SU-DHL-6 (cell line): ENCODE data around the gene EXD3.

ENCODE experiments used
- H2AFZ ChIP-seq: fragments of 200-600 bp; sonication (generic); 2 replicates; pipeline ENCODE4 v1.6.1; 2014; ENCODE audit warnings: low read depth, mild to moderate bottlenecking, moderate library complexity, mixed read lengths, antibody characterized with exemption, low read length; ENCODE audit not compliant: severe bottlenecking
- H3F3A ChIP-seq: fragments of 200-600 bp; shearing (Covaris generic); 2 replicates; pipeline ENCODE4 v1.6.0; 2016; ENCODE audit warnings: antibody characterized with exemption, mild to moderate bottlenecking; ENCODE audit not compliant: insufficient read depth
- H3K27ac ChIP-seq: fragments of 200-600 bp; sonication (generic); 2 replicates; pipeline ENCODE4 v1.5.1; 2016; ENCODE audit warnings: low read depth, mild to moderate bottlenecking, low read length, moderate library complexity, mixed read lengths
- H3K27me3 ChIP-seq: fragments of 200-600 bp; sonication (generic), shearing (Covaris generic); 2 replicates; pipeline ENCODE4 v1.6.0; 2014; ENCODE audit warnings: mild to moderate bottlenecking, low read length
- H3K36me3 ChIP-seq: fragments of 200-600 bp; sonication (generic); 2 replicates; pipeline ENCODE4 v1.6.1; 2014; ENCODE audit warnings: mild to moderate bottlenecking, low read length, mixed read lengths
- H3K4me2 ChIP-seq: fragments of 300-600, 200-600 bp; shearing (Covaris generic), sonication (generic); 2 replicates; pipeline ENCODE4 v1.6.0; 2014; ENCODE audit warnings: low read length, low read depth, mild to moderate bottlenecking; ENCODE audit not compliant: poor library complexity, severe bottlenecking
- H3K4me3 ChIP-seq: fragments of 200-600 bp; sonication (generic); 2 replicates; pipeline ENCODE4 v1.5.1; 2014; ENCODE audit warnings: antibody characterized with exemption, low read length, mild to moderate bottlenecking, mixed read lengths; ENCODE audit not compliant: insufficient read depth, poor library complexity, severe bottlenecking
- H3K79me2 ChIP-seq: fragments of 200-600 bp; sonication (generic); 2 replicates; pipeline ENCODE4 v1.6.1; 2014; ENCODE audit warnings: mild to moderate bottlenecking, low read length, moderate library complexity; ENCODE audit not compliant: insufficient read depth
- H3K9ac ChIP-seq: fragments of 200-600 bp; sonication (generic); 2 replicates; pipeline ENCODE4 v1.7.0; 2014; ENCODE audit warnings: mild to moderate bottlenecking, low read length
- H3K9me2 ChIP-seq: fragments of 200-600 bp; sonication (generic); replicated peaks from 2 replicates; pipeline ENCODE4 v1.6.1; 2014; ENCODE audit warnings: low read length; ENCODE audit not compliant: insufficient read depth
- H3K9me3 ChIP-seq: fragments of 200-600 bp; sonication (generic); 2 replicates; pipeline ENCODE4 v1.6.1; 2014; ENCODE audit warnings: low read length, mixed read lengths; ENCODE audit not compliant: insufficient read depth
- H4K20me1 ChIP-seq: fragments of 200-600 bp; sonication (generic); 2 replicates; pipeline ENCODE4 v1.6.1; 2014; ENCODE audit warnings: low read depth, mild to moderate bottlenecking, antibody characterized with exemption, low read length, moderate library complexity, mixed read lengths
- EZH2phosphoT487 ChIP-seq: fragments of 200-600 bp; sonication (generic), shearing (Covaris generic); conservative IDR thresholded peaks from 2 replicates; pipeline ENCODE4 v1.6.1; 2018; ENCODE audit warnings: mild to moderate bottlenecking, antibody characterized with exemption, low read length, moderate library complexity, mixed read lengths
- TF ChIP-seq, protein P1 (sequence below): fragments of 200-600 bp; sonication (generic); IDR thresholded peaks from one replicate; pipeline ENCODE4 v1.5.1; 2017; ENCODE audit warnings: antibody characterized with exemption, mild to moderate bottlenecking, low read length, moderate library complexity; ENCODE audit not compliant: insufficient read depth, poor library complexity, severe bottlenecking

Gene EXD3

DNA sequence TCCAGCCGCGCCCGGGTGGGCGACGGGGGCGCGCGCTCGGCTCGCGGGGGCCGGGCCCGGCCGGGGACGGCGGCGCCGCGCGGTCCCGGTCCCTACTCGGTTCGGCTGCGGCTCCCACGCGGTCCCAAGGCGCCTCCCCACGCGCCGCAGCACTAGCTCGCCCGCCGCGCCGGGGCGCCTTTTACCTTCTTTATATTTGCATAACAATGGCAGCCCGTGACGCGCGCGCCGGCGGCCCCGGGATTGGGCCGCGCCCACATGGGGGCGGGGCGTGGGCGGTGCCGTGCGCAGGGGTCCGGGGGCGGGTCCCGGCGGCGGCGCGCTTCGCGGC, 120.9 kb downstream of the EXD3 start, which contains the start of gene NRARP:
Gene NRARP, minus strand, starts transcription at position 154 of the 331 bp plus-strand sequence. CDS start 343 bp downstream, outside the sequence.
- H3K79me2 ChIP-seq, result no peaks in the 10 kb centered on the region
- no peaks in the 10 kb centered on the region for H3K9me2 ChIP-seq
- H3K36me3 ChIP-seq, result no peaks in the 10 kb centered on the region
- no peaks in the 10 kb centered on the region for H4K20me1 ChIP-seq
- no peaks in the 10 kb centered on the region for H3K27me3 ChIP-seq
- H3K4me2 ChIP-seq, result peak within 1 kb of the TSS; percentile 39
- no peak within 1 kb of the TSS for H3K9ac ChIP-seq
- H3K9me3 ChIP-seq, result no peaks in the 10 kb centered on the region
- H3K4me3 ChIP-seq, result peak within 1 kb of the TSS; percentile 25
- no peak for TF ChIP-seq EZH2phosphoT487
- TF ChIP-seq, protein P1, sequence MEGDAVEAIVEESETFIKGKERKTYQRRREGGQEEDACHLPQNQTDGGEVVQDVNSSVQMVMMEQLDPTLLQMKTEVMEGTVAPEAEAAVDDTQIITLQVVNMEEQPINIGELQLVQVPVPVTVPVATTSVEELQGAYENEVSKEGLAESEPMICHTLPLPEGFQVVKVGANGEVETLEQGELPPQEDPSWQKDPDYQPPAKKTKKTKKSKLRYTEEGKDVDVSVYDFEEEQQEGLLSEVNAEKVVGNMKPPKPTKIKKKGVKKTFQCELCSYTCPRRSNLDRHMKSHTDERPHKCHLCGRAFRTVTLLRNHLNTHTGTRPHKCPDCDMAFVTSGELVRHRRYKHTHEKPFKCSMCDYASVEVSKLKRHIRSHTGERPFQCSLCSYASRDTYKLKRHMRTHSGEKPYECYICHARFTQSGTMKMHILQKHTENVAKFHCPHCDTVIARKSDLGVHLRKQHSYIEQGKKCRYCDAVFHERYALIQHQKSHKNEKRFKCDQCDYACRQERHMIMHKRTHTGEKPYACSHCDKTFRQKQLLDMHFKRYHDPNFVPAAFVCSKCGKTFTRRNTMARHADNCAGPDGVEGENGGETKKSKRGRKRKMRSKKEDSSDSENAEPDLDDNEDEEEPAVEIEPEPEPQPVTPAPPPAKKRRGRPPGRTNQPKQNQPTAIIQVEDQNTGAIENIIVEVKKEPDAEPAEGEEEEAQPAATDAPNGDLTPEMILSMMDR, result no peak
- no peak within 1 kb of the TSS for H3K27ac ChIP-seq
- H3F3A ChIP-seq, result 0 out of 2 replicates have a peak, but pooled peaks cover 2% of the 10 kb centered on the region
- H2AFZ ChIP-seq, result no peak within 1 kb of the TSS

DNA sequence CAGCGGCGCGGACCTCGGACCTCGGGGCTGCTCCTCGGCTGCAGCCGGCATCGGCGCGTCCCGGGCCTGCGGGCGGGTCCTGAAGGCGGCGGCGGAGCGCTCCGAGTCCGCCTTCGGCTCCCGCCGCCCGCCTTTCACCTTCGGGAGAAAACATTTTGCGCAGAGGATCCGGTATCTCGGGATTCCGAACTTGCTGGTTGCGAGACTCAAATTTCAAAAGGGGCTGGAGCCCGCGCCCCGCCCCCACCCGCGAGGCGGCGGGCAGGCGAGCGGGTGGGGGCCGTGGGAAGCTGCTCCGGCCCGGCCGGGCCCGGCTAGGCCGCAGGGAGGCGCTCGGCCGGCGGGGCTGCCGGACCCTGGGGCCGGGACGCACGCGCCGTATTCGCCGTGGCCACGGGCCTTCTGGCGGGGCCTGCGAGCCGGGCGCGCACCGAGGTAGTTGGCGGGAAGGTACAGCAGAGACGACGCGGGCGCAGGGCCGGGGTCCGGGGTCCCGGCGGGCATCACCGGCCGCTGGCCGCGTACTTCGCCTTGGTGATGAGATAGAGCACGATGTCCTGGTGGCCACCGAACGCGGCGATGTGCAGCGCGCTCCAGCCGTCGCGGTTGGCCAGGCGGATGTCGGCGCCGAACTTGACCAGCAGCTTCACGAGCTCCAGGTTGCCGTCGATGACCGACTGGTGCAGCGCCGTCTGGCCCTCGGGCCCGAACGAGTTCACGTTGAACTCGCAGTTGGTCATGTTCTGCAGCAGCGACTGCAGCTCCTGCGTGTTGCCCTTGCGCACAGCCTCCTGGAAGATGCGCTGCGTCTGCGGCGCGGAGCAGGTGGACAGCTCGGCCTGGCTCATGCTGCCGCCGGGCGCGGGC, 121.6 kb downstream of the EXD3 start:
- Histone ChIP-seq H3K27ac (no peak overlapping the region), H2AFZ (no peak overlapping the region), H3K9me3 (no peaks in the 10 kb centered on the region), H3K36me3 (no peaks in the 10 kb centered on the region), H4K20me1 (no peaks in the 10 kb centered on the region), H3K27me3 (no peaks in the 10 kb centered on the region), H3K4me3 (peak overlapping the region; percentile 21), H3K9ac (no peak overlapping the region), H3K79me2 (no peaks in the 10 kb centered on the region), H3F3A (0 out of 2 replicates have a peak, but pooled peaks cover 2% of the 10 kb centered on the region), H3K9me2 (no peaks in the 10 kb centered on the region), H3K4me2 (peak overlapping the region; percentile 39)
- TF ChIP-seq, protein P1, result no peak
- TF ChIP-seq EZH2phosphoT487, result no peak

DNA sequence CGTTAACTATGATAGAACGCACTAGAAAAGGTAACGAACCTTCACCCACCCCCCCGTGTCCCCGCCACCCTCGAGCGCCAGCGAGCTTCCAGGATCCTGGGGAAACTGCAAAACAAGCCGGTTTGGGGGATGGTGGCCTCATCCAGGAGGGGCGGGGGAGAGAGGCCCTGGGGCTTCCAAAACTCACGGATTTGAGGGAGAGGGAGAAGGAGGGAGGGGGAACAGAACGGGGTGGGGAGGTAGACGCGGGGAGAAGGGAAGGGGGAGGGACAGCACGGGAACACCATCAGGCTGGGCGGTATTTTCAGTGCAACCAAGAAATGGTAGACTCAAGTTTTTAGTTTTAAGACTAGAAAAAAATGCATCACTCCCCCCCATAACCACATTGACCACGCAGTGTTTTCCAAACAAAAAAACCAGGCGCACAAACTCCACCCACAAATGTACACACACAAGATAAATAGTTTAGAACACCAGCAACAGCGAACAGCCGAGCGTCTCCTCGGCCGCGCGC, 122.3 kb downstream of the EXD3 start:
- H2AFZ ChIP-seq, result no peak overlapping the region
- no peaks in the 10 kb centered on the region for H3K9me3 ChIP-seq
- H3K27ac ChIP-seq, result no peak overlapping the region
- H3K9ac ChIP-seq, result no peak overlapping the region
- no peaks in the 10 kb centered on the region for H4K20me1 ChIP-seq
- H3F3A ChIP-seq, result 0 out of 2 replicates have a peak, but pooled peaks cover 2% of the 10 kb centered on the region
- no peak overlapping the region for H3K4me3 ChIP-seq
- H3K9me2 ChIP-seq, result no peaks in the 10 kb centered on the region
- peak overlapping the region; percentile 17 for H3K4me2 ChIP-seq
- no peaks in the 10 kb centered on the region for H3K27me3 ChIP-seq
- no peaks in the 10 kb centered on the region for H3K36me3 ChIP-seq
- no peaks in the 10 kb centered on the region for H3K79me2 ChIP-seq
- TF ChIP-seq EZH2phosphoT487, result no peak
- TF ChIP-seq, protein P1, result no peak
